ENCODE measurements around the gene NR4A3. TPM values are rescaled to one million over a fixed set of nuclear protein-coding genes. Genes with fewer than 3 reads are reported as not detected.
A peak's percentile ranks its signal among the peaks of the same experiment; 100 is the strongest.

The NR4A3 gene
- total and polyA plus RNA-seq, 9 of the 15 experiments (the other 6 are each of a cell fraction or from before 2014, with no cell fraction given) = 0.04 to 0.07 TPM; not detected in 7

GRCh38 chr9:99819123-99819855 is 2.4 kb upstream of the NR4A3 start (continued):
- TF ChIP-seq REST (IDR thresholded peaks at IDR 0.05; ENCODE audit: borderline replicate concordance) (no peak), REST (CRISPR knock-in tag; IDR thresholded peaks at IDR 0.05; ENCODE audit: low read depth) (peak; percentile 83), U2AF2 (optimal IDR thresholded peaks at IDR 0.05; ENCODE audit: low read depth, low read length) (no peak), FUS (optimal IDR thresholded peaks at IDR 0.05; ENCODE audit: low read depth, low read length) (peak; percentile 51), LEF1 (IDR thresholded peaks at IDR 0.05) (0 out of 2 replicates have a peak, but pooled peaks have one; percentile 35), PRPF4 (IDR thresholded peaks at IDR 0.05; ENCODE audit: insufficient read depth, low read depth, low read length, poor library complexity, severe bottlenecking) (peak; percentile 40), EHMT2 (IDR thresholded peaks at IDR 0.05) (no peak), KLF16 (IDR thresholded peaks at IDR 0.05) (peak; percentile 43; the same call in 1 of the 2 replicates), TBP (optimal IDR thresholded peaks at IDR 0.05; ENCODE audit: low read depth, low read length) (peak; percentile 63), RB1 (IDR thresholded peaks at IDR 0.05; ENCODE audit: low read depth) (peak; percentile 66), ZBTB7A (IDR thresholded peaks at IDR 0.05; ENCODE audit: borderline replicate concordance, control insufficient read depth, low read depth, low read length) (no peak), BRD4 (IDR thresholded peaks at IDR 0.05) (peak; percentile 82; the same call in 1 of the 2 replicates), SMAD1 (IDR thresholded peaks at IDR 0.05; ENCODE audit: low read depth, low read length, partially characterized antibody) (peak; percentile 16), RBM22 (IDR thresholded peaks at IDR 0.05; ENCODE audit: low read depth, low read length, poor library complexity, severe bottlenecking) (peak; percentile 39)
